Caco-2 (cell line): Measurements from ENCODE around the gene NXPH4. TPM values are rescaled to one million over a fixed set of nuclear protein-coding genes. Genes with fewer than 3 reads are reported as not detected.
A peak's percentile ranks its signal among the peaks of the same experiment; 100 is the strongest.

Experiments used
- BruUV-seq: library from RNA; stranded (reverse); fragments of 400-500 nt; replicated peaks from 2 replicates; lab custom pipeline; 2021; lab: Mats Ljungman, UMichigan
- CTCF ChIA-PET: fragments of 300-600 bp; sonication (Branson Sonifier 250); formaldehyde crosslinking; loops from one replicate; lab custom pipeline; 2022; ENCODE audit warnings: antibody characterized with exemption; lab: Charles Lee
- POLR2A ChIA-PET: fragments of 300-600 bp; sonication (Branson Sonifier 250); formaldehyde crosslinking; loops from one replicate; lab custom pipeline; 2022; ENCODE audit warnings: antibody characterized with exemption; lab: Charles Lee
- DNase-seq, 2 experiments: peaks; one replicate each; pipeline versions ENCODE4 v3.0.0 to v3.0.0-alpha.2; 2020 to 2022
- H3K27me3 ChIP-seq: replicated peaks from 2 replicates; pipeline ENCODE4 v1.6.0; 2011; ENCODE audit warnings: low read length; ENCODE audit not compliant: control insufficient read depth, insufficient read depth
- H3K36me3 ChIP-seq: 2 replicates; pipeline ENCODE4 v1.5.1; 2011; ENCODE audit warnings: low read length; ENCODE audit not compliant: control insufficient read depth, insufficient read depth
- H3K4me1 ChIP-seq: fragments of 250-450 bp; sonication (Bioruptor Pico); 2 replicates; pipeline ENCODE4 v1.5.1; 2020; ENCODE audit warnings: mild to moderate bottlenecking
- H3K4me3 ChIP-seq: 2 replicates; pipeline ENCODE4 v1.5.1; 2011; ENCODE audit warnings: low read depth, mild to moderate bottlenecking, control low read depth, low read length
- H3K9me3 ChIP-seq: fragments of 250-450 bp; sonication (Bioruptor Pico); 2 replicates; pipeline ENCODE4 v1.5.1; 2020; ENCODE audit warnings: mild to moderate bottlenecking, moderate library complexity
- H3K27ac Mint-ChIP-seq: one replicate; pipeline ENCODE4 v1.8.0; 2022; ENCODE audit warnings: mixed read lengths; ENCODE audit not compliant: unreplicated experiment
- H3K27me3 Mint-ChIP-seq: one replicate; pipeline ENCODE4 v1.8.0; 2022; ENCODE audit warnings: mixed read lengths; ENCODE audit not compliant: insufficient read depth, unreplicated experiment
- H3K36me3 Mint-ChIP-seq: one replicate; pipeline ENCODE4 v1.8.0; 2022; ENCODE audit warnings: mild to moderate bottlenecking, mixed read lengths; ENCODE audit not compliant: insufficient read depth, unreplicated experiment
- H3K4me1 Mint-ChIP-seq: one replicate; pipeline ENCODE4 v1.8.0; 2022; ENCODE audit warnings: low read depth, mixed read lengths; ENCODE audit not compliant: unreplicated experiment
- H3K4me3 Mint-ChIP-seq: one replicate; pipeline ENCODE4 v1.8.0; 2022; ENCODE audit warnings: mild to moderate bottlenecking, moderate library complexity, mixed read lengths; ENCODE audit not compliant: unreplicated experiment
- H3K9me3 Mint-ChIP-seq: one replicate; pipeline ENCODE4 v1.8.0; 2022; ENCODE audit warnings: mixed read lengths; ENCODE audit not compliant: unreplicated experiment
- CTCF ChIP-seq, 2 experiments: fragments of 200-600 bp in 1 of 2; IDR thresholded peaks; 1 replicate in 1 of 2; 2 replicates in 1 of 2; pipeline versions ENCODE4 v1.5.1 to v1.8.0; 2011 to 2022; ENCODE audit warnings: antibody characterized with exemption in 1 of 2, control low read depth in 1 of 2, inconsistent platforms in 1 of 2, low read depth in 1 of 2, low read length in 1 of 2, mild to moderate bottlenecking in 1 of 2, moderate library complexity in 1 of 2; ENCODE audit not compliant: insufficient read depth in 1 of 2, severe bottlenecking in 1 of 2, unreplicated experiment in 1 of 2
- intact Hi-C: fragments of 100-400 bp; cut with micrococcal nuclease; formaldehyde crosslinking; loops from one replicate; pipeline ENCODE4 v1.10.0; 2022; ENCODE audit not compliant: unreplicated experiment
- total RNA-seq: library from RNA; stranded (reverse); gene quantifications from 2 replicates; pipeline ENCODE4 v1.2.3, GENCODE V29; 2022

Gene NXPH4
- total RNA-seq, 1 experiment from 2014 or later, result 10.0 TPM

GRCh38 chr12:57181561-57182155 is 34.9 kb upstream of the NXPH4 start:
- Mint-ChIP-seq H3K36me3 (peaks cover 73% of the 10 kb centered on the region), H3K27ac (peak overlapping the region; percentile 8), H3K4me3 (no peak overlapping the region), H3K4me1 (peaks cover 17% of the 10 kb centered on the region), H3K27me3 (no peaks in the 10 kb centered on the region), H3K9me3 (no peaks in the 10 kb centered on the region)
- BruUV-seq, result no TSS peak
- Histone ChIP-seq H3K36me3 (peaks cover 4% of the 10 kb centered on the region), H3K9me3 (no peaks in the 10 kb centered on the region), H3K4me3 (no peak overlapping the region), H3K4me1 (no peaks in the 10 kb centered on the region), H3K27me3 (no peaks in the 10 kb centered on the region)
- intact Hi-C loops, result loop anchor here (2.0 kb wide), 1 partner anchor 113 kb away; no protein-coding TSS in a partner anchor
- DNase-seq, result no peak
- no peak for TF ChIP-seq CTCF (IDR thresholded peaks at IDR 0.05; ENCODE audit: insufficient read depth in 1 of 2, low read depth in 1 of 2, low read length in 1 of 2, severe bottlenecking in 1 of 2, unreplicated experiment in 1 of 2)
- ChIA-PET CTCF (interaction anchor here (0.7 to 2.3 kb wide), 7 partner anchors 13 to 103 kb away, joined by 3 to 49 read pairs (median 7); partner anchors contain the start of genes LRP1, NEMP1 and STAT6), POLR2A (interaction anchor here (0.7 kb wide), 1 partner anchor 27 kb away, joined by 7 read pairs; no protein-coding TSS in a partner anchor)

- Mint-ChIP-seq H3K36me3 (peaks cover 72% of the 10 kb centered on the region), H3K9me3 (no peaks in the 10 kb centered on the region), H3K27me3 (no peaks in the 10 kb centered on the region), H3K4me1 (peaks cover 17% of the 10 kb centered on the region), H3K27ac (no peak overlapping the region), H3K4me3 (no peak overlapping the region)
- intact Hi-C loops, result loop anchor here (1.0 to 2.0 kb wide), 2 partner anchors 59 to 114 kb away; no protein-coding TSS in a partner anchor
- no peak overlapping the region for H3K4me3 ChIP-seq
- no TSS peak for BruUV-seq
- POLR2A ChIA-PET, result interaction anchor here (0.7 kb wide), 1 partner anchor 30 kb away, joined by 3 read pairs; no protein-coding TSS in a partner anchor
- CTCF ChIA-PET, result interaction anchor here (0.6 to 2.3 kb wide), 10 partner anchors 10 to 662 kb away, joined by 3 to 49 read pairs (median 6); partner anchors contain the start of genes LRP1, LRP1-AS, NEMP1 and STAT6
- peaks cover 4% of the 10 kb centered on the region for H3K36me3 ChIP-seq
- H3K9me3 ChIP-seq, result no peaks in the 10 kb centered on the region
- H3K4me1 ChIP-seq, result no peaks in the 10 kb centered on the region
- no peaks in the 10 kb centered on the region for H3K27me3 ChIP-seq
- peak; percentile 74 to 90 for TF ChIP-seq CTCF (IDR thresholded peaks at IDR 0.05; ENCODE audit: insufficient read depth in 1 of 2, low read depth in 1 of 2, low read length in 1 of 2, severe bottlenecking in 1 of 2, unreplicated experiment in 1 of 2)
- DNase-seq, result peak; percentile 79 to 86
Measured at GRCh38 chr12:57182918-57183575, 33.5 kb upstream of the NXPH4 start.

- no peak overlapping the region for H3K4me3 ChIP-seq
- POLR2A ChIA-PET, result no interaction called here
- CTCF ChIA-PET, result interaction anchor here (1.4 to 2.3 kb wide), 2 partner anchors 57 to 115 kb away, joined by 10 to 49 read pairs; partner anchors contain the start of gene LRP1
- H3K27ac Mint-ChIP-seq, result no peak overlapping the region
- H3K4me1 Mint-ChIP-seq, result peaks cover 17% of the 10 kb centered on the region
- DNase-seq, result no peak
- H3K4me3 Mint-ChIP-seq, result no peak overlapping the region
- BruUV-seq, result no TSS peak
- no peaks in the 10 kb centered on the region for H3K9me3 Mint-ChIP-seq
- H3K36me3 ChIP-seq, result peaks cover 4% of the 10 kb centered on the region
- no peaks in the 10 kb centered on the region for H3K4me1 ChIP-seq
- H3K9me3 ChIP-seq, result no peaks in the 10 kb centered on the region
- H3K27me3 ChIP-seq, result no peaks in the 10 kb centered on the region
- H3K36me3 Mint-ChIP-seq, result peaks cover 71% of the 10 kb centered on the region
- intact Hi-C loops, result loop anchor here (1.0 to 2.0 kb wide), 2 partner anchors 60 to 115 kb away; no protein-coding TSS in a partner anchor
- TF ChIP-seq CTCF (IDR thresholded peaks at IDR 0.05; ENCODE audit: insufficient read depth in 1 of 2, low read depth in 1 of 2, low read length in 1 of 2, severe bottlenecking in 1 of 2, unreplicated experiment in 1 of 2), result no peak
- no peaks in the 10 kb centered on the region for H3K27me3 Mint-ChIP-seq
Measured at GRCh38 chr12:57183939-57184725, 32.5 kb upstream of the NXPH4 start.
